GM12878 (cell line): Measurements from ENCODE around the gene UCKL1. TPM values are rescaled to one million over a fixed set of nuclear protein-coding genes. Genes with fewer than 3 reads are reported as not detected.

Experiments
- ATF7 ChIP-seq: fragments of 450-650 bp; IDR thresholded peaks from 2 replicates; pipeline ENCODE4 v1.6.1; 2016; ENCODE audit warnings: low read depth, mild to moderate bottlenecking
- CREM ChIP-seq: IDR thresholded peaks from 2 replicates; pipeline ENCODE4 v1.6.1; 2014; ENCODE audit warnings: antibody characterized with exemption, low read depth
- EP300 ChIP-seq, 2 experiments: fragments of 150-350 bp in 1 of 2; IDR thresholded peaks; 2 replicates each; pipeline ENCODE4 v1.6.1; 2011 to 2012; ENCODE audit warnings: low read depth in 2 of 2, low read length in 2 of 2, borderline replicate concordance in 1 of 2, improper control_type of control experiment in 1 of 2, inconsistent platforms in 1 of 2; ENCODE audit not compliant: control insufficient read depth in 1 of 2
- IKZF2 ChIP-seq, 2 experiments: fragments of 450-650 bp; IDR thresholded peaks; 2 replicates each; pipeline ENCODE4 v1.6.1; 2017; ENCODE audit warnings: mild to moderate bottlenecking in 2 of 2, moderate library complexity in 2 of 2
- JUNB ChIP-seq: IDR thresholded peaks from 2 replicates; pipeline ENCODE4 v1.6.1; 2016; ENCODE audit warnings: antibody characterized with exemption, mild to moderate bottlenecking
- NFXL1 ChIP-seq: fragments of 450-650 bp; IDR thresholded peaks from 2 replicates; pipeline ENCODE4 v1.6.1; 2017; ENCODE audit warnings: antibody characterized with exemption, mild to moderate bottlenecking, borderline replicate concordance
- POLR2AphosphoS2 ChIP-seq: IDR thresholded peaks from 2 replicates; pipeline ENCODE4 v1.6.1; 2011; ENCODE audit warnings: low read depth, mild to moderate bottlenecking, low read length, improper control_type of control experiment, moderate library complexity
- RCOR1 ChIP-seq: conservative IDR thresholded peaks from 2 replicates; pipeline ENCODE4 v1.6.1; 2012; ENCODE audit warnings: low read depth, low read length, improper control_type of control experiment
- STAT1 ChIP-seq: fragments of 450-650 bp; conservative IDR thresholded peaks from 2 replicates; pipeline ENCODE4 v1.6.1; 2014; ENCODE audit warnings: antibody characterized with exemption, mild to moderate bottlenecking
- STAT3 ChIP-seq: IDR thresholded peaks from 2 replicates; pipeline ENCODE4 v1.6.1; 2011; ENCODE audit warnings: low read depth, low read length, improper control_type of control experiment
- TCF7 ChIP-seq: IDR thresholded peaks from 2 replicates; pipeline ENCODE4 v1.6.1; 2014; ENCODE audit warnings: antibody characterized with exemption, borderline replicate concordance
- WRNIP1 ChIP-seq: IDR thresholded peaks from 2 replicates; pipeline ENCODE4 v1.6.1; 2011; ENCODE audit warnings: low read depth, low read length, improper control_type of control experiment, borderline replicate concordance
- polyA plus RNA-seq, 11 experiments: library from polyadenylated mRNA; depleted of rRNA in 4 of 11; unstranded in 6 of 11; stranded (reverse) in 5 of 11; fragments of >200 nt; fragmentation: Nextera tagmentation in 4 of 11; fragmentation: Illumina TruSeq in 1 of 11; extraction: Ambion mirVana in 4 of 11; extraction: Trizol in 1 of 11; gene quantifications; 1 replicate in 1 of 11; 2 replicates in 10 of 11; pipeline versions ENCODE4 v1.2.1 to v1.2.3, GENCODE V29; 2011 to 2016; ENCODE audit warnings: inconsistent platforms in 2 of 11, missing spikeins in 2 of 11, low read depth in 1 of 11
- total RNA-seq, 4 experiments: library from RNA; depleted of rRNA in 3 of 4; stranded (reverse); fragments of >200 nt in 3 of 4; fragmentation: Illumina TruSeq in 1 of 4; extraction: Trizol in 1 of 4; gene quantifications; 2 replicates each; pipeline versions ENCODE4 v1.2.1 to v1.2.3, GENCODE V29; 2013 to 2021
- TF ChIP-seq, protein P1 (sequence below): fragments of 150-350 bp; IDR thresholded peaks from 2 replicates; pipeline ENCODE4 v1.6.1; 2014; ENCODE audit warnings: mild to moderate bottlenecking, low read depth, low read length
- TF ChIP-seq, protein P2 (sequence below): fragments of 450-650 bp; IDR thresholded peaks from 2 replicates; pipeline ENCODE4 v1.6.1; 2017; ENCODE audit warnings: mild to moderate bottlenecking, moderate library complexity
- TF ChIP-seq, protein P3 (sequence below): fragments of 450-650 bp; formaldehyde crosslinking; IDR thresholded peaks from 2 replicates; pipeline ENCODE4 v1.5.0; 2022; ENCODE audit warnings: mild to moderate bottlenecking, missing genetic modification characterization
- TF ChIP-seq, protein P4 (sequence below): fragments of 450-650 bp; IDR thresholded peaks from 2 replicates; pipeline ENCODE4 v1.6.1; 2018; ENCODE audit warnings: mild to moderate bottlenecking, low read depth, moderate library complexity; ENCODE audit not compliant: partially characterized antibody

Gene UCKL1
- total and polyA plus RNA-seq, 10 of the 15 experiments (the other 5 are each of a cell fraction or from before 2014, with no cell fraction given) = 2.4 to 36.3 (median 24.8) TPM

DNA sequence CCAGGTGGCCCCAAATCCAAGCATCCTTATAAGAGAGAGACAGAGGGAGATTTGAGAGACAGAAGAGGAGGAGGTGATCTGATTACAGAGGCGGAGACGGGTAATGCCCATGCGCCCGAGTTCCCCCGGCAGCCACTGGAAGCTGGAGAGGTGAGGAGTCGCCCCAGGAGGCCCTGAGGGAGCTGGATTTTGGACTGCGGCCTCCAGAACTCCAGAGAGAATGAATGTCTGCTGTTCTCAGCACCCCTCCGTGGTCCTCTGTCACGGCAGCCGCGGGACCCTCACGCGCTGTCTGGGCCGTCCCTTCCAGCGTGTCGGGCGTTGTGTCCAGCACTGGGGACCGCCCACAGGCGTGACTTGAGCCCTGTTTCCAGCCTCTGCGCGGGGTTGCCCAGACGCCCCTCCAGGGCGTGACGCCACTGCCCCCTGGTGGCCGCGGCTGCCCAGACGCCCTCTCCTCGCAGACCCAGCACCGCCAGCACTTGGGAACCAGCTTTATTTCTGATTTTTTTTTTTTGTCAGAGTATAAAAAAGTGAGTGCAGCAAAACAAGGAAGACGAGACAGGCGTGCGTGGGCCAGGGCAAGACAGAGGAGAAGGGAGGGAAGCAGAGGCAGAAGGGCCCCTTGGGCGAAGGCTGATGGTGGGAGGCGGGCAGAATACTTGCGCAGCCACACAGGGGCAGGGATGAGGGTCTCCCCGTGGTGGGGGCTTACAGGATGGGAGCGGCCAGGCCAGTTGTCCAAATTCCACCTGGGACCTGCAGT is 17.6 kb upstream of the UCKL1 start (continued):
- TF ChIP-seq TCF7 = no peak
- no peak for TF ChIP-seq IKZF2 (IDR thresholded peaks at IDR 0.05)
- no peak for TF ChIP-seq JUNB
- TF ChIP-seq, protein P1, sequence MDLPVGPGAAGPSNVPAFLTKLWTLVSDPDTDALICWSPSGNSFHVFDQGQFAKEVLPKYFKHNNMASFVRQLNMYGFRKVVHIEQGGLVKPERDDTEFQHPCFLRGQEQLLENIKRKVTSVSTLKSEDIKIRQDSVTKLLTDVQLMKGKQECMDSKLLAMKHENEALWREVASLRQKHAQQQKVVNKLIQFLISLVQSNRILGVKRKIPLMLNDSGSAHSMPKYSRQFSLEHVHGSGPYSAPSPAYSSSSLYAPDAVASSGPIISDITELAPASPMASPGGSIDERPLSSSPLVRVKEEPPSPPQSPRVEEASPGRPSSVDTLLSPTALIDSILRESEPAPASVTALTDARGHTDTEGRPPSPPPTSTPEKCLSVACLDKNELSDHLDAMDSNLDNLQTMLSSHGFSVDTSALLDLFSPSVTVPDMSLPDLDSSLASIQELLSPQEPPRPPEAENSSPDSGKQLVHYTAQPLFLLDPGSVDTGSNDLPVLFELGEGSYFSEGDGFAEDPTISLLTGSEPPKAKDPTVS = no peak
- TF ChIP-seq, protein P2, sequence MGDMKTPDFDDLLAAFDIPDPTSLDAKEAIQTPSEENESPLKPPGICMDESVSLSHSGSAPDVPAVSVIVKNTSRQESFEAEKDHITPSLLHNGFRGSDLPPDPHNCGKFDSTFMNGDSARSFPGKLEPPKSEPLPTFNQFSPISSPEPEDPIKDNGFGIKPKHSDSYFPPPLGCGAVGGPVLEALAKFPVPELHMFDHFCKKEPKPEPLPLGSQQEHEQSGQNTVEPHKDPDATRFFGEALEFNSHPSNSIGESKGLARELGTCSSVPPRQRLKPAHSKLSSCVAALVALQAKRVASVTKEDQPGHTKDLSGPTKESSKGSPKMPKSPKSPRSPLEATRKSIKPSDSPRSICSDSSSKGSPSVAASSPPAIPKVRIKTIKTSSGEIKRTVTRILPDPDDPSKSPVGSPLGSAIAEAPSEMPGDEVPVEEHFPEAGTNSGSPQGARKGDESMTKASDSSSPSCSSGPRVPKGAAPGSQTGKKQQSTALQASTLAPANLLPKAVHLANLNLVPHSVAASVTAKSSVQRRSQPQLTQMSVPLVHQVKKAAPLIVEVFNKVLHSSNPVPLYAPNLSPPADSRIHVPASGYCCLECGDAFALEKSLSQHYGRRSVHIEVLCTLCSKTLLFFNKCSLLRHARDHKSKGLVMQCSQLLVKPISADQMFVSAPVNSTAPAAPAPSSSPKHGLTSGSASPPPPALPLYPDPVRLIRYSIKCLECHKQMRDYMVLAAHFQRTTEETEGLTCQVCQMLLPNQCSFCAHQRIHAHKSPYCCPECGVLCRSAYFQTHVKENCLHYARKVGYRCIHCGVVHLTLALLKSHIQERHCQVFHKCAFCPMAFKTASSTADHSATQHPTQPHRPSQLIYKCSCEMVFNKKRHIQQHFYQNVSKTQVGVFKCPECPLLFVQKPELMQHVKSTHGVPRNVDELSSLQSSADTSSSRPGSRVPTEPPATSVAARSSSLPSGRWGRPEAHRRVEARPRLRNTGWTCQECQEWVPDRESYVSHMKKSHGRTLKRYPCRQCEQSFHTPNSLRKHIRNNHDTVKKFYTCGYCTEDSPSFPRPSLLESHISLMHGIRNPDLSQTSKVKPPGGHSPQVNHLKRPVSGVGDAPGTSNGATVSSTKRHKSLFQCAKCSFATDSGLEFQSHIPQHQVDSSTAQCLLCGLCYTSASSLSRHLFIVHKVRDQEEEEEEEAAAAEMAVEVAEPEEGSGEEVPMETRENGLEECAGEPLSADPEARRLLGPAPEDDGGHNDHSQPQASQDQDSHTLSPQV = no peak
- no peak for TF ChIP-seq ATF7
- TF ChIP-seq, protein P3, sequence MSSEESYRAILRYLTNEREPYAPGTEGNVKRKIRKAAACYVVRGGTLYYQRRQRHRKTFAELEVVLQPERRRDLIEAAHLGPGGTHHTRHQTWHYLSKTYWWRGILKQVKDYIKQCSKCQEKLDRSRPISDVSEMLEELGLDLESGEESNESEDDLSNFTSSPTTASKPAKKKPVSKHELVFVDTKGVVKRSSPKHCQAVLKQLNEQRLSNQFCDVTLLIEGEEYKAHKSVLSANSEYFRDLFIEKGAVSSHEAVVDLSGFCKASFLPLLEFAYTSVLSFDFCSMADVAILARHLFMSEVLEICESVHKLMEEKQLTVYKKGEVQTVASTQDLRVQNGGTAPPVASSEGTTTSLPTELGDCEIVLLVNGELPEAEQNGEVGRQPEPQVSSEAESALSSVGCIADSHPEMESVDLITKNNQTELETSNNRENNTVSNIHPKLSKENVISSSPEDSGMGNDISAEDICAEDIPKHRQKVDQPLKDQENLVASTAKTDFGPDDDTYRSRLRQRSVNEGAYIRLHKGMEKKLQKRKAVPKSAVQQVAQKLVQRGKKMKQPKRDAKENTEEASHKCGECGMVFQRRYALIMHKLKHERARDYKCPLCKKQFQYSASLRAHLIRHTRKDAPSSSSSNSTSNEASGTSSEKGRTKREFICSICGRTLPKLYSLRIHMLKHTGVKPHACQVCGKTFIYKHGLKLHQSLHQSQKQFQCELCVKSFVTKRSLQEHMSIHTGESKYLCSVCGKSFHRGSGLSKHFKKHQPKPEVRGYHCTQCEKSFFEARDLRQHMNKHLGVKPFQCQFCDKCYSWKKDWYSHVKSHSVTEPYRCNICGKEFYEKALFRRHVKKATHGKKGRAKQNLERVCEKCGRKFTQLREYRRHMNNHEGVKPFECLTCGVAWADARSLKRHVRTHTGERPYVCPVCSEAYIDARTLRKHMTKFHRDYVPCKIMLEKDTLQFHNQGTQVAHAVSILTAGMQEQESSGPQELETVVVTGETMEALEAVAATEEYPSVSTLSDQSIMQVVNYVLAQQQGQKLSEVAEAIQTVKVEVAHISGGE (CRISPR knock-in tag) = no peak
- peak; percentile 7; the same call in 1 of the 2 replicates for TF ChIP-seq POLR2AphosphoS2
- no peak for TF ChIP-seq STAT3
- no peak for TF ChIP-seq EP300 (IDR thresholded peaks at IDR 0.05; ENCODE audit: borderline replicate concordance in 1 of 2, control insufficient read depth in 1 of 2, low read depth in 2 of 2, low read length in 2 of 2)
- TF ChIP-seq, protein P4, sequence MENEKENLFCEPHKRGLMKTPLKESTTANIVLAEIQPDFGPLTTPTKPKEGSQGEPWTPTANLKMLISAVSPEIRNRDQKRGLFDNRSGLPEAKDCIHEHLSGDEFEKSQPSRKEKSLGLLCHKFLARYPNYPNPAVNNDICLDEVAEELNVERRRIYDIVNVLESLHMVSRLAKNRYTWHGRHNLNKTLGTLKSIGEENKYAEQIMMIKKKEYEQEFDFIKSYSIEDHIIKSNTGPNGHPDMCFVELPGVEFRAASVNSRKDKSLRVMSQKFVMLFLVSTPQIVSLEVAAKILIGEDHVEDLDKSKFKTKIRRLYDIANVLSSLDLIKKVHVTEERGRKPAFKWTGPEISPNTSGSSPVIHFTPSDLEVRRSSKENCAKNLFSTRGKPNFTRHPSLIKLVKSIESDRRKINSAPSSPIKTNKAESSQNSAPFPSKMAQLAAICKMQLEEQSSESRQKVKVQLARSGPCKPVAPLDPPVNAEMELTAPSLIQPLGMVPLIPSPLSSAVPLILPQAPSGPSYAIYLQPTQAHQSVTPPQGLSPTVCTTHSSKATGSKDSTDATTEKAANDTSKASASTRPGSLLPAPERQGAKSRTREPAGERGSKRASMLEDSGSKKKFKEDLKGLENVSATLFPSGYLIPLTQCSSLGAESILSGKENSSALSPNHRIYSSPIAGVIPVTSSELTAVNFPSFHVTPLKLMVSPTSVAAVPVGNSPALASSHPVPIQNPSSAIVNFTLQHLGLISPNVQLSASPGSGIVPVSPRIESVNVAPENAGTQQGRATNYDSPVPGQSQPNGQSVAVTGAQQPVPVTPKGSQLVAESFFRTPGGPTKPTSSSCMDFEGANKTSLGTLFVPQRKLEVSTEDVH = no peak
- no peak for TF ChIP-seq STAT1
- no peak for TF ChIP-seq RCOR1
- TF ChIP-seq NFXL1 = no peak
- no peak for TF ChIP-seq CREM
- TF ChIP-seq WRNIP1 = no peak
